Keratinocyte (primary cell): ENCODE results near the gene C1orf167. TPM values are rescaled to one million over a fixed set of nuclear protein-coding genes. Genes with fewer than 3 reads are reported as not detected.

Experiments
- DNase-seq: peaks from one replicate; pipeline ENCODE4 v3.0.0-alpha.2; 2011; ENCODE audit warnings: low read depth, missing footprints, low spot score
- FAIRE-seq: peaks from 2 replicates; lab custom pipeline; 2011; peaks lifted over from hg19 to GRCh38; lab: Jason Lieb, UNC
- H2AFZ ChIP-seq: 2 replicates; pipeline ENCODE4 v1.6.0; 2012; ENCODE audit warnings: low read length, control low read depth, inconsistent platforms; ENCODE audit not compliant: control insufficient read depth
- H3K27ac ChIP-seq: 2 replicates; pipeline ENCODE4 v1.5.1; 2011; ENCODE audit warnings: low read length; ENCODE audit not compliant: control insufficient read depth, insufficient read depth
- H3K27me3 ChIP-seq: 3 replicates; pipeline ENCODE4 v1.6.0; 2011; ENCODE audit warnings: low read length; ENCODE audit not compliant: control insufficient read depth, insufficient read depth; ENCODE audit errors: extremely low read depth
- H3K36me3 ChIP-seq, 2 experiments: 2 replicates in 1 of 2; 3 replicates in 1 of 2; pipeline ENCODE4 v1.5.1; 2011; ENCODE audit warnings: low read length in 2 of 2, mild to moderate bottlenecking in 1 of 2; ENCODE audit not compliant: control insufficient read depth in 2 of 2, insufficient read depth in 2 of 2; ENCODE audit errors: extremely low read depth in 1 of 2
- H3K4me1 ChIP-seq: 3 replicates; pipeline ENCODE4 v1.5.1; 2011; ENCODE audit warnings: low read length; ENCODE audit not compliant: control insufficient read depth, insufficient read depth; ENCODE audit errors: extremely low read depth
- H3K4me2 ChIP-seq: 3 replicates; pipeline ENCODE4 v1.6.0; 2011; ENCODE audit warnings: low read depth, low read length; ENCODE audit not compliant: control insufficient read depth, insufficient read depth; ENCODE audit errors: extremely low read depth
- H3K4me3 ChIP-seq, 3 experiments: fragments of 200-600 bp in 1 of 3; sonication (generic) in 1 of 3; 2 replicates in 2 of 3; 3 replicates in 1 of 3; pipeline ENCODE4 v1.5.1; 2011 to 2016; ENCODE audit warnings: low read length in 3 of 3, mild to moderate bottlenecking in 3 of 3, control low read depth in 2 of 3, inconsistent platforms in 1 of 3, low read depth in 1 of 3, mixed read lengths in 1 of 3, mixed run types in 1 of 3, moderate library complexity in 1 of 3; ENCODE audit not compliant: control insufficient read depth in 2 of 3, insufficient read depth in 2 of 3; ENCODE audit errors: extremely low read depth in 1 of 3
- H3K79me2 ChIP-seq: 2 replicates; pipeline ENCODE4 v1.6.0; 2012; ENCODE audit warnings: low read length; ENCODE audit not compliant: control insufficient read depth, insufficient read depth
- H3K9ac ChIP-seq: 3 replicates; pipeline ENCODE4 v1.6.0; 2011; ENCODE audit warnings: low read length; ENCODE audit not compliant: control insufficient read depth, insufficient read depth; ENCODE audit errors: extremely low read depth
- H3K9me1 ChIP-seq: 3 replicates; pipeline ENCODE4 v1.6.0; 2011; ENCODE audit warnings: low read length; ENCODE audit not compliant: control insufficient read depth, insufficient read depth; ENCODE audit errors: extremely low read depth
- H3K9me3 ChIP-seq: 2 replicates; pipeline ENCODE4 v1.5.1; 2012; ENCODE audit warnings: low read depth, low read length; ENCODE audit not compliant: control insufficient read depth
- H4K20me1 ChIP-seq: 3 replicates; pipeline ENCODE4 v1.6.0; 2011; ENCODE audit warnings: low read length; ENCODE audit not compliant: control insufficient read depth, insufficient read depth; ENCODE audit errors: extremely low read depth
- EZH2 ChIP-seq: IDR thresholded peaks from one replicate; pipeline ENCODE4 v1.6.1; 2012; ENCODE audit warnings: inconsistent platforms, mild to moderate bottlenecking, low read length, moderate library complexity
- dilution Hi-C: fragments of 300-500 bp; cut with MboI; formaldehyde crosslinking; loops from one replicate; pipeline ENCODE4 v1.7.0; 2020; ENCODE audit warnings: low sequenced_read_pairs; ENCODE audit not compliant: extremely low pct_ligation_motif_present
- polyA plus RNA-seq, 5 experiments: library from polyadenylated mRNA; depleted of rRNA in 3 of 5; stranded (reverse) in 3 of 5; stranded (forward) in 1 of 5; unstranded in 1 of 5; fragments of >200 nt; gene quantifications; 1 replicate in 1 of 5; 2 replicates in 3 of 5; 3 replicates in 1 of 5; pipeline versions ENCODE4 v1.2.1 to v1.2.3, GENCODE V29; 2011 to 2012; ENCODE audit warnings: missing spikeins in 2 of 5, low read depth in 1 of 5, low replicate concordance in 1 of 5
- TF ChIP-seq, protein P1 (sequence below), 3 experiments: IDR thresholded peaks in 1 of 3; conservative IDR thresholded peaks in 1 of 3; optimal IDR thresholded peaks in 1 of 3; 2 replicates in 2 of 3; 3 replicates in 1 of 3; pipeline versions ENCODE3 to v1.5.1; 2011; ENCODE audit warnings: low read length in 3 of 3, mild to moderate bottlenecking in 3 of 3, moderate library complexity in 2 of 3, control low read depth in 1 of 3, inconsistent platforms in 1 of 3; ENCODE audit not compliant: insufficient read depth in 2 of 3; ENCODE audit errors: extremely low read depth in 1 of 3

Gene C1orf167
- polyA plus RNA-seq, 1 donor (not counting 4 experiments of a cell fraction or from before 2014, with no cell fraction given) = not detected

DNA sequence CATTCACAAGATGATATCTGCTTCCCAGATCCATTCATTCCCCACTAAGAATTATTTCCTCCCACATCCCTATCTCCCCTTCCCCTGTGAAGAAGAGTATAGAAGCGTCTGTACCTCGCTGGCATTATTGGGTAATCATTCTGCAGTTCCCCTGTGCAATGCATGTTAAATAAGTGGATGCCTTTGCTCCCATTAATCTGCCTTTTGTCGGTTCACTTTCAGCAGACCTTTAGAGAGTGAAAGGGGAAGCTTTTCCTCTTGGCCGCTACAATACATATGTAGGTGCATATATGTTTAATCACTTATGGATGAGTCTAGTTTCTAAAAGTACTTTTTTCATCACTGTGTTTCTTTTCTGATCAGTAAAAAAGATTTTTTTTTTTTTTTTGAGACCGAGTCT lies 51.0 kb downstream of the C1orf167 start:
- FAIRE-seq = no peak
- Histone ChIP-seq H3K4me1 (peaks cover 3% of the 10 kb centered on the region), H3K9ac (no peak overlapping the region), H3K27ac (no peak overlapping the region), H3K79me2 (peaks cover 55% of the 10 kb centered on the region), H4K20me1 (peaks cover 3% of the 10 kb centered on the region), H3K27me3 (no peaks in the 10 kb centered on the region), H3K36me3 (peaks cover 21 to 43% of the 10 kb centered on the region in 2 experiments), H3K4me3 (no peak overlapping the region), H3K4me2 (no peak overlapping the region), H3K9me1 (no peaks in the 10 kb centered on the region), H3K9me3 (no peaks in the 10 kb centered on the region), H2AFZ (no peak overlapping the region)
- TF ChIP-seq EZH2 = no peak
- TF ChIP-seq, protein P1, sequence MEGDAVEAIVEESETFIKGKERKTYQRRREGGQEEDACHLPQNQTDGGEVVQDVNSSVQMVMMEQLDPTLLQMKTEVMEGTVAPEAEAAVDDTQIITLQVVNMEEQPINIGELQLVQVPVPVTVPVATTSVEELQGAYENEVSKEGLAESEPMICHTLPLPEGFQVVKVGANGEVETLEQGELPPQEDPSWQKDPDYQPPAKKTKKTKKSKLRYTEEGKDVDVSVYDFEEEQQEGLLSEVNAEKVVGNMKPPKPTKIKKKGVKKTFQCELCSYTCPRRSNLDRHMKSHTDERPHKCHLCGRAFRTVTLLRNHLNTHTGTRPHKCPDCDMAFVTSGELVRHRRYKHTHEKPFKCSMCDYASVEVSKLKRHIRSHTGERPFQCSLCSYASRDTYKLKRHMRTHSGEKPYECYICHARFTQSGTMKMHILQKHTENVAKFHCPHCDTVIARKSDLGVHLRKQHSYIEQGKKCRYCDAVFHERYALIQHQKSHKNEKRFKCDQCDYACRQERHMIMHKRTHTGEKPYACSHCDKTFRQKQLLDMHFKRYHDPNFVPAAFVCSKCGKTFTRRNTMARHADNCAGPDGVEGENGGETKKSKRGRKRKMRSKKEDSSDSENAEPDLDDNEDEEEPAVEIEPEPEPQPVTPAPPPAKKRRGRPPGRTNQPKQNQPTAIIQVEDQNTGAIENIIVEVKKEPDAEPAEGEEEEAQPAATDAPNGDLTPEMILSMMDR (optimal IDR thresholded peaks at IDR 0.05 in 1 of 3, IDR thresholded peaks at IDR 0.05 in 1 of 3, conservative IDR thresholded peaks at IDR 0.05 in 1 of 3; ENCODE audit: extremely low read depth in 1 of 3, insufficient read depth in 2 of 3, low read length in 3 of 3) = no peak
- dilution Hi-C loops = no loop called here
- DNase-seq = no peak

DNA sequence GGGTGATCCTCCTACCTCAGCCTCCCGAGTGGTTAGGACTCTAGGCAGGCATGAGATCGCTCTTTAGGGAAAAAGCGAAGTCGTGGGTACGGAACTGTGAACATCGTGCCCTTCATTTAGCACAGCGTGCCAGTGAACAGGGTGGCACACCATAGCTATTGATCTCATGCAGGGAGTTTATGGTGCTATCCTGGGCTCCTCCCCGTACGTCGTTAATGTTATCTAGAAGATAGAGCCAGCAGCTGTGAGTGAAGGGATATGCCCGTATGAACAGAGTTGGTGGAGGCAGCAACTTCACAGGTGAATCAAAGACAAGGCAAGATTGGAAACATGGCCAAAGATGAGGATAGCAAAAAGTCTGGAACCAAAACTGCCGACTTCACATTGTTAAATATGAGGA lies 55.2 kb downstream of the C1orf167 start:
- Histone ChIP-seq H3K36me3 (peaks cover 19 to 28% of the 10 kb centered on the region in 2 experiments), H3K4me1 (peaks cover 7% of the 10 kb centered on the region), H2AFZ (no peak overlapping the region), H3K9ac (no peak overlapping the region), H3K27ac (no peak overlapping the region), H3K9me3 (no peaks in the 10 kb centered on the region), H4K20me1 (peaks cover 3% of the 10 kb centered on the region), H3K27me3 (no peaks in the 10 kb centered on the region), H3K79me2 (peaks cover 21% of the 10 kb centered on the region), H3K4me2 (no peak overlapping the region), H3K9me1 (no peaks in the 10 kb centered on the region), H3K4me3 (no peak overlapping the region)
- TF ChIP-seq, protein P1 (optimal IDR thresholded peaks at IDR 0.05 in 1 of 3, IDR thresholded peaks at IDR 0.05 in 1 of 3, conservative IDR thresholded peaks at IDR 0.05 in 1 of 3; ENCODE audit: extremely low read depth in 1 of 3, insufficient read depth in 2 of 3, low read length in 3 of 3) = no peak
- no peak for TF ChIP-seq EZH2
- dilution Hi-C loops = no loop called here
- no peak for DNase-seq
- FAIRE-seq = no peak
